Caco-2 (cell line): ENCODE data around the gene SHTN1. TPM values are rescaled to one million over a fixed set of nuclear protein-coding genes. Genes with fewer than 3 reads are reported as not detected.
A peak's percentile ranks its signal among the peaks of the same experiment; 100 is the strongest.

Experiments used
- BruUV-seq: library from RNA; stranded (reverse); fragments of 400-500 nt; replicated peaks from 2 replicates; lab custom pipeline; 2021; lab: Mats Ljungman, UMichigan
- CTCF ChIA-PET: fragments of 300-600 bp; sonication (Branson Sonifier 250); formaldehyde crosslinking; loops from one replicate; lab custom pipeline; 2022; ENCODE audit warnings: antibody characterized with exemption; lab: Charles Lee
- POLR2A ChIA-PET: fragments of 300-600 bp; sonication (Branson Sonifier 250); formaldehyde crosslinking; loops from one replicate; lab custom pipeline; 2022; ENCODE audit warnings: antibody characterized with exemption; lab: Charles Lee
- DNase-seq, 2 experiments: peaks; one replicate each; pipeline versions ENCODE4 v3.0.0 to v3.0.0-alpha.2; 2020 to 2022
- H3K27me3 ChIP-seq: replicated peaks from 2 replicates; pipeline ENCODE4 v1.6.0; 2011; ENCODE audit warnings: low read length; ENCODE audit not compliant: control insufficient read depth, insufficient read depth
- H3K36me3 ChIP-seq: 2 replicates; pipeline ENCODE4 v1.5.1; 2011; ENCODE audit warnings: low read length; ENCODE audit not compliant: control insufficient read depth, insufficient read depth
- H3K4me1 ChIP-seq: fragments of 250-450 bp; sonication (Bioruptor Pico); 2 replicates; pipeline ENCODE4 v1.5.1; 2020; ENCODE audit warnings: mild to moderate bottlenecking
- H3K4me3 ChIP-seq: 2 replicates; pipeline ENCODE4 v1.5.1; 2011; ENCODE audit warnings: low read depth, mild to moderate bottlenecking, control low read depth, low read length
- H3K9me3 ChIP-seq: fragments of 250-450 bp; sonication (Bioruptor Pico); 2 replicates; pipeline ENCODE4 v1.5.1; 2020; ENCODE audit warnings: mild to moderate bottlenecking, moderate library complexity
- H3K27ac Mint-ChIP-seq: one replicate; pipeline ENCODE4 v1.8.0; 2022; ENCODE audit warnings: mixed read lengths; ENCODE audit not compliant: unreplicated experiment
- H3K27me3 Mint-ChIP-seq: one replicate; pipeline ENCODE4 v1.8.0; 2022; ENCODE audit warnings: mixed read lengths; ENCODE audit not compliant: insufficient read depth, unreplicated experiment
- H3K36me3 Mint-ChIP-seq: one replicate; pipeline ENCODE4 v1.8.0; 2022; ENCODE audit warnings: mild to moderate bottlenecking, mixed read lengths; ENCODE audit not compliant: insufficient read depth, unreplicated experiment
- H3K4me1 Mint-ChIP-seq: one replicate; pipeline ENCODE4 v1.8.0; 2022; ENCODE audit warnings: low read depth, mixed read lengths; ENCODE audit not compliant: unreplicated experiment
- H3K4me3 Mint-ChIP-seq: one replicate; pipeline ENCODE4 v1.8.0; 2022; ENCODE audit warnings: mild to moderate bottlenecking, moderate library complexity, mixed read lengths; ENCODE audit not compliant: unreplicated experiment
- H3K9me3 Mint-ChIP-seq: one replicate; pipeline ENCODE4 v1.8.0; 2022; ENCODE audit warnings: mixed read lengths; ENCODE audit not compliant: unreplicated experiment
- CTCF ChIP-seq, 2 experiments: fragments of 200-600 bp in 1 of 2; IDR thresholded peaks; 1 replicate in 1 of 2; 2 replicates in 1 of 2; pipeline versions ENCODE4 v1.5.1 to v1.8.0; 2011 to 2022; ENCODE audit warnings: antibody characterized with exemption in 1 of 2, control low read depth in 1 of 2, inconsistent platforms in 1 of 2, low read depth in 1 of 2, low read length in 1 of 2, mild to moderate bottlenecking in 1 of 2, moderate library complexity in 1 of 2; ENCODE audit not compliant: insufficient read depth in 1 of 2, severe bottlenecking in 1 of 2, unreplicated experiment in 1 of 2
- intact Hi-C: fragments of 100-400 bp; cut with micrococcal nuclease; formaldehyde crosslinking; loops from one replicate; pipeline ENCODE4 v1.10.0; 2022; ENCODE audit not compliant: unreplicated experiment
- total RNA-seq: library from RNA; stranded (reverse); gene quantifications from 2 replicates; pipeline ENCODE4 v1.2.3, GENCODE V29; 2022

SHTN1 gene
- total RNA-seq, 1 experiment from 2014 or later: 80.8 TPM

DNA sequence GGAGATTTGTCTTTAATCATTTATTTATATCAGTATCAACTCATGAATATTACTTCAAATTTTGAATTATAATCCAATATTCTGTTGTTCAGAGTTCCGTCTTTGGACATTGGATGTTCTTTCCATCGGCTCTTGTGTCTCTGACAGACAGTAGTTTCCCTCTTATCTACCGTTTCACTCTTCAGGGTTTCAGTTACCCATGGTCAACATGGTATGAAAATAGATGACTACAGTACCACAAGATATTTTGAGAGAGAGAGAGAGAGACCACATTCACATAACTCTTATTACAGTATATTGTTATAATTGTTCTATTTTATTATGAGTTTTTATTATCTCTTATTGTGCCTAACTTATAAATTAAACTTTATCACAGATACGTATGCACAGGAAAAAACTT is 6.8 kb downstream of the SHTN1 start:
- no peaks in the 10 kb centered on the region for H3K27me3 Mint-ChIP-seq
- H3K4me3 Mint-ChIP-seq: no peak overlapping the region
- no peak for DNase-seq
- no peaks in the 10 kb centered on the region for H3K36me3 ChIP-seq
- no peak for TF ChIP-seq CTCF (IDR thresholded peaks at IDR 0.05; ENCODE audit: insufficient read depth in 1 of 2, low read depth in 1 of 2, low read length in 1 of 2, severe bottlenecking in 1 of 2, unreplicated experiment in 1 of 2)
- peaks cover 34% of the 10 kb centered on the region for H3K36me3 Mint-ChIP-seq
- H3K27ac Mint-ChIP-seq: no peak overlapping the region
- peaks cover 24% of the 10 kb centered on the region for H3K4me1 Mint-ChIP-seq
- peaks cover 45% of the 10 kb centered on the region for H3K4me1 ChIP-seq
- H3K9me3 Mint-ChIP-seq: no peaks in the 10 kb centered on the region
- ChIA-PET POLR2A (no interaction called here), CTCF (no interaction called here)
- H3K9me3 ChIP-seq: no peaks in the 10 kb centered on the region
- no peak overlapping the region for H3K4me3 ChIP-seq
- intact Hi-C loops: no loop called here
- no peaks in the 10 kb centered on the region for H3K27me3 ChIP-seq
- no TSS peak for BruUV-seq

DNA sequence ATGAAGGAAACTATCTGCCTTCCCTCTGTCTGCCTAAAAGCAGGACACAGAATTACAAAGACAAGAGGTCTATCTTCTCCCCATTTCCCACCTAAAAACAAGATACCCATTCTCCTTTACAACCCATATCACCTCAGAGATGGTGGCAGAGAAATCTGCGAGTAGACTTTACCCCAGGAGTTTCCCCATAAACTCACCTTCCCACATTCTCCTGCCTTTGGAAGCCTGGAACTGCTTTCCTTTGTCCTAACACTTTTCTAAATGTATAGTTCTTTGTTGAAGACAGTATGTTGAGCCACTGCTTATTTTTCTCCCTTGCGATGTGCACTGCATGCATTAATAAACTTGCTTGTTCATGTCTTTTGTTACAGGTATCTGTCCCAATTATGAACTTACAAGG is 8.0 kb downstream of the SHTN1 start:
- DNase-seq: no peak
- Mint-ChIP-seq H3K4me1 (peaks cover 28% of the 10 kb centered on the region), H3K9me3 (no peaks in the 10 kb centered on the region), H3K27me3 (no peaks in the 10 kb centered on the region), H3K27ac (peak overlapping the region; percentile 42), H3K36me3 (peaks cover 34% of the 10 kb centered on the region), H3K4me3 (no peak overlapping the region)
- Histone ChIP-seq H3K9me3 (no peaks in the 10 kb centered on the region), H3K36me3 (no peaks in the 10 kb centered on the region), H3K27me3 (no peaks in the 10 kb centered on the region), H3K4me1 (peaks cover 50% of the 10 kb centered on the region), H3K4me3 (no peak overlapping the region)
- CTCF ChIA-PET: no interaction called here
- POLR2A ChIA-PET: no interaction called here
- BruUV-seq: no TSS peak
- intact Hi-C loops: no loop called here
- TF ChIP-seq CTCF (IDR thresholded peaks at IDR 0.05; ENCODE audit: insufficient read depth in 1 of 2, low read depth in 1 of 2, low read length in 1 of 2, severe bottlenecking in 1 of 2, unreplicated experiment in 1 of 2): no peak

DNA sequence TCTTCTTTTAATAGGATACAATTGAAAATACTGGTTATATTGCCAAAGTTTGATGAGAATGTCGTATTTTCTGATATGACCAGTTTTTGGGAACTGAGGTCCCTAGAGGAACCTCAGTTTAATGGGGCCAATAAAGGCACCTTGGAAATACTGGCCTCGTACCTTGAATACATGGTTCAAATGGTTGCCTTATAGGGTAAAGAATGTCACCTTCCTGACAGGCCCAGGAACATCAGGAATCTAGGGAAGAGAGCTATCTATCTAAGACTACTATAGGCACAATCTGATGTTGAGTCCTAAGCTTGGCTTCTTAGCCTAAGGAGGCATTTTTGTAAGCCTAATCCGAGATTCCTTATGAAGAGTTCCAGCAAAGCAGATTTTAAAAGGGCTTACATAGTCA is 9.3 kb downstream of the SHTN1 start:
- Mint-ChIP-seq H3K36me3 (peaks cover 30% of the 10 kb centered on the region), H3K27ac (no peak overlapping the region), H3K4me3 (no peak overlapping the region), H3K27me3 (no peaks in the 10 kb centered on the region), H3K4me1 (peaks cover 31% of the 10 kb centered on the region), H3K9me3 (no peaks in the 10 kb centered on the region)
- ChIA-PET POLR2A (no interaction called here), CTCF (interaction anchor here (1.3 kb wide), 1 partner anchor 9 kb away, joined by 5 read pairs; no protein-coding TSS in a partner anchor)
- intact Hi-C loops: loop anchor here (1.0 kb wide), 1 partner anchor 8 kb away; no protein-coding TSS in a partner anchor
- no TSS peak for BruUV-seq
- Histone ChIP-seq H3K9me3 (no peaks in the 10 kb centered on the region), H3K27me3 (no peaks in the 10 kb centered on the region), H3K4me1 (peaks cover 52% of the 10 kb centered on the region), H3K4me3 (no peak overlapping the region), H3K36me3 (no peaks in the 10 kb centered on the region)
- no peak for TF ChIP-seq CTCF (IDR thresholded peaks at IDR 0.05; ENCODE audit: insufficient read depth in 1 of 2, low read depth in 1 of 2, low read length in 1 of 2, severe bottlenecking in 1 of 2, unreplicated experiment in 1 of 2)
- DNase-seq: no peak
